HEK293 (cell line): ENCODE measurements around the gene CBFA2T2.

ENCODE experiments used
- CTCF ChIA-PET: fragments of 350-600 bp; formaldehyde crosslinking; extraction: SDS; loops from one replicate; lab custom pipeline; 2021; ENCODE audit warnings: antibody characterized with exemption; lab: Yijun Ruan, JAX
- POLR2A ChIA-PET: fragments of 300-600 bp; formaldehyde crosslinking; extraction: SDS; loops from one replicate; lab custom pipeline; 2020; ENCODE audit warnings: antibody characterized with exemption, inconsistent platforms; lab: Yijun Ruan, JAX
- H3K27ac ChIP-seq: fragments of 200-500 bp; sonication (Bioruptor generic); 2 replicates; pipeline ENCODE4 v1.5.1; 2014; ENCODE audit warnings: low read depth, low read length, control low read depth, inconsistent platforms; ENCODE audit errors: extremely low read depth
- H3K36me3 ChIP-seq, 2 experiments: fragments of 200-500 bp in 1 of 2; sonication (Bioruptor generic) in 1 of 2; 1 replicate in 1 of 2; 2 replicates in 1 of 2; pipeline ENCODE4 v1.5.1; 2014 to 2017; ENCODE audit warnings: inconsistent platforms in 2 of 2, low read length in 2 of 2; ENCODE audit not compliant: control insufficient read depth in 2 of 2, insufficient read depth in 1 of 2
- H3K4me1 ChIP-seq: fragments of 200-500 bp; sonication (Bioruptor generic); 2 replicates; pipeline ENCODE4 v1.5.1; 2014; ENCODE audit warnings: mild to moderate bottlenecking, low read length, inconsistent platforms; ENCODE audit not compliant: control insufficient read depth, insufficient read depth
- H3K4me3 ChIP-seq: 2 replicates; pipeline ENCODE4 v1.5.1; 2011; ENCODE audit warnings: low read depth, mild to moderate bottlenecking, control low read depth, low read length, moderate library complexity
- H3K9me3 ChIP-seq: fragments of 200-500 bp; sonication (Bioruptor generic); 2 replicates; pipeline ENCODE4 v1.5.1; 2014; ENCODE audit warnings: low read depth, low read length, inconsistent platforms; ENCODE audit not compliant: control insufficient read depth, insufficient read depth
- ATF2 ChIP-seq: fragments of 450-650 bp; formaldehyde crosslinking; IDR thresholded peaks from 2 replicates; pipeline ENCODE4 v1.5.1; 2016; ENCODE audit warnings: missing biosample characterization, missing genetic modification characterization, low read depth
- ELK4 ChIP-seq: IDR thresholded peaks from 2 replicates; pipeline ENCODE4 v1.6.1; 2011; ENCODE audit warnings: mild to moderate bottlenecking, low read depth, low read length, borderline replicate concordance
- MEIS1 ChIP-seq: sonication (generic); formaldehyde crosslinking; IDR thresholded peaks from 2 replicates; pipeline ENCODE4 v1.8.1; 2022; ENCODE audit warnings: missing genetic modification reagents, mild to moderate bottlenecking, borderline replicate concordance
- PATZ1 ChIP-seq: fragments of 450-650 bp; formaldehyde crosslinking; IDR thresholded peaks from 2 replicates; pipeline ENCODE4 v1.5.1; 2016; ENCODE audit warnings: missing biosample characterization, missing genetic modification characterization
- PBX3 ChIP-seq: sonication (generic); formaldehyde crosslinking; IDR thresholded peaks from 2 replicates; pipeline ENCODE4 v1.8.1; 2022; ENCODE audit warnings: mild to moderate bottlenecking, moderate library complexity, missing genetic modification reagents
- YY1 ChIP-seq: fragments of 450-650 bp; formaldehyde crosslinking; IDR thresholded peaks from 2 replicates; pipeline ENCODE4 v1.5.1; 2018; ENCODE audit warnings: missing biosample characterization, missing genetic modification characterization
- ZBTB49 ChIP-seq: fragments of 450-650 bp; formaldehyde crosslinking; IDR thresholded peaks from 2 replicates; pipeline ENCODE4 v1.5.1; 2016; ENCODE audit warnings: missing biosample characterization, missing genetic modification characterization, low read depth
- ZNF274 ChIP-seq, 2 experiments: fragments of 200-500 bp in 1 of 2; fragments of 450-650 bp in 1 of 2; sonication (Bioruptor generic) in 1 of 2; formaldehyde crosslinking in 1 of 2; IDR thresholded peaks; 2 replicates each; pipeline versions ENCODE4 v1.5.1 to v1.6.1; 2014 to 2016; ENCODE audit warnings: borderline replicate concordance in 1 of 2, inconsistent platforms in 1 of 2, low read length in 1 of 2, missing biosample characterization in 1 of 2, missing genetic modification characterization in 1 of 2
- ZNF645 ChIP-seq: fragments of 450-650 bp; formaldehyde crosslinking; IDR thresholded peaks from 2 replicates; pipeline ENCODE4; 2016; ENCODE audit warnings: missing biosample characterization, missing genetic modification characterization
- ZNF747 ChIP-seq: fragments of 450-650 bp; formaldehyde crosslinking; IDR thresholded peaks from 2 replicates; pipeline ENCODE4 v1.5.1; 2016; ENCODE audit warnings: missing biosample characterization, missing genetic modification characterization
- ZNF791 ChIP-seq: fragments of 450-650 bp; formaldehyde crosslinking; IDR thresholded peaks from 2 replicates; pipeline ENCODE4 v1.5.1; 2016; ENCODE audit warnings: missing biosample characterization, missing genetic modification characterization
- ZXDB ChIP-seq: fragments of 450-650 bp; formaldehyde crosslinking; IDR thresholded peaks from 2 replicates; pipeline ENCODE4 v1.5.1; 2016; ENCODE audit warnings: missing biosample characterization, missing genetic modification characterization

CBFA2T2 gene

GRCh38 chr20:33653900-33654596 lies 164.2 kb downstream of the CBFA2T2 start (continued):
- TF ChIP-seq PATZ1 (tag by site-specific recombination): no peak

GRCh38 chr20:33654680-33655161 lies 164.8 kb downstream of the CBFA2T2 start:
- no peak overlapping the region for H3K27ac ChIP-seq
- TF ChIP-seq ZXDB (tag by site-specific recombination): no peak
- no peak for TF ChIP-seq ATF2
- no peak for TF ChIP-seq PBX3 (CRISPR knock-in tag)
- no peak for TF ChIP-seq ZNF274 (IDR thresholded peaks at IDR 0.05; ENCODE audit: low read length)
- no peak for TF ChIP-seq ZNF274 (tag by site-specific recombination; IDR thresholded peaks at IDR 0.05; ENCODE audit: borderline replicate concordance)
- no peak for TF ChIP-seq ZBTB49 (tag by site-specific recombination)
- no peak for TF ChIP-seq ZNF791 (tag by site-specific recombination)
- no peak for TF ChIP-seq MEIS1 (CRISPR knock-in tag)
- TF ChIP-seq ZNF747 (tag by site-specific recombination): no peak
- TF ChIP-seq ELK4: no peak
- no peak for TF ChIP-seq YY1 (tag by site-specific recombination)
- no peak for TF ChIP-seq ZNF645 (tag by site-specific recombination)
- TF ChIP-seq, all 188 proteins: peak for 0
- no peaks in the 10 kb centered on the region for H3K9me3 ChIP-seq
- H3K4me1 ChIP-seq: no peaks in the 10 kb centered on the region
- ChIA-PET CTCF (interaction anchor here (0.6 to 2.6 kb wide), 7 partner anchors 8 to 228 kb away, joined by 3 to 8 read pairs (median 3); partner anchors contain the start of gene PXMP4), POLR2A (interaction anchor here (1.0 to 3.5 kb wide), 3 partner anchors 9 to 166 kb away, joined by 5 to 23 read pairs (median 5); partner anchors contain the start of gene ACTL10)
- no peak overlapping the region for H3K4me3 ChIP-seq
- H3K36me3 ChIP-seq: peaks cover 0 to 34% of the 10 kb centered on the region in 2 experiments; a peak in 1 of 3 replicates
